GM06990 (cell line): Measurements from ENCODE around the gene EHBP1.
"Not testable (repeated sequence)": the region's sequence is repeated elsewhere in the genome, so short reads cannot be mapped to it uniquely, and the experiment has no call there.

Source experiments
- DNase-seq: peaks from one replicate; pipeline ENCODE4 v3.0.0-alpha.2; 2011; ENCODE audit not compliant: insufficient read length; ENCODE audit errors: extremely low read depth
- H3K27me3 ChIP-seq: replicated peaks from 2 replicates; pipeline ENCODE4 v1.6.0; 2011; ENCODE audit warnings: low read length; ENCODE audit not compliant: control insufficient read depth, insufficient read depth
- H3K36me3 ChIP-seq: 2 replicates; pipeline ENCODE4 v1.5.1; 2011; ENCODE audit warnings: low read length; ENCODE audit not compliant: control insufficient read depth, insufficient read depth
- H3K4me3 ChIP-seq: replicated peaks from 2 replicates; pipeline ENCODE4 v1.5.1; 2011; ENCODE audit warnings: low read depth, mild to moderate bottlenecking, control low read depth, low read length
- CTCF ChIP-seq: IDR thresholded peaks from 2 replicates; pipeline ENCODE4 v1.5.1; 2011; ENCODE audit warnings: low read length, control low read depth, mild to moderate bottlenecking, inconsistent platforms; ENCODE audit not compliant: insufficient read depth, poor library complexity, severe bottlenecking

EHBP1 gene

GRCh38 chr2:63013438-63013837, 307.9 kb downstream of the EHBP1 start:
- no peak overlapping the region for H3K4me3 ChIP-seq
- DNase-seq = no peak
- TF ChIP-seq CTCF = no peak
- no peaks in the 10 kb centered on the region for H3K36me3 ChIP-seq
- no peaks in the 10 kb centered on the region for H3K27me3 ChIP-seq

GRCh38 chr2:63015389-63015788, 309.9 kb downstream of the EHBP1 start:
- DNase-seq = no peak
- Histone ChIP-seq H3K27me3 (no peaks in the 10 kb centered on the region), H3K4me3 (no peak overlapping the region), H3K36me3 (no peaks in the 10 kb centered on the region)
- no peak for TF ChIP-seq CTCF

- no peak for DNase-seq
- Histone ChIP-seq H3K36me3 (no peaks in the 10 kb centered on the region), H3K4me3 (no peak overlapping the region), H3K27me3 (no peaks in the 10 kb centered on the region)
- no peak for TF ChIP-seq CTCF
Observed at GRCh38 chr2:63018439-63018838, 312.9 kb downstream of the EHBP1 start.

GRCh38 chr2:63019686-63020085, 314.2 kb downstream of the EHBP1 start:
- H3K4me3 ChIP-seq, H3K27me3 ChIP-seq, H3K36me3 ChIP-seq, DNase-seq: not testable (repeated sequence)

- Histone ChIP-seq H3K27me3 (no peaks in the 10 kb centered on the region), H3K36me3 (no peaks in the 10 kb centered on the region), H3K4me3 (no peak overlapping the region)
- DNase-seq = no peak
- TF ChIP-seq CTCF = peak; percentile 26
Observed at GRCh38 chr2:63023444-63023843, 317.9 kb downstream of the EHBP1 start.

GRCh38 chr2:63027220-63027619, 321.7 kb downstream of the EHBP1 start:
- DNase-seq = no peak
- Histone ChIP-seq H3K36me3 (no peaks in the 10 kb centered on the region), H3K27me3 (no peaks in the 10 kb centered on the region), H3K4me3 (no peak overlapping the region)
- no peak for TF ChIP-seq CTCF

- TF ChIP-seq CTCF = no peak
- Histone ChIP-seq H3K4me3 (no peak overlapping the region), H3K36me3 (no peaks in the 10 kb centered on the region), H3K27me3 (no peaks in the 10 kb centered on the region)
- no peak for DNase-seq
Observed at GRCh38 chr2:63029058-63029457, 323.5 kb downstream of the EHBP1 start.
